Kidney capillary endothelial cell (primary cell): ENCODE results near the gene UBAC1.

Experiments used
- DNase-seq: peaks from one replicate; pipeline ENCODE4 v3.0.0-alpha.2; 2018; ENCODE audit warnings: low spot score

The UBAC1 gene

GRCh38 chr9:135993765-135994500 is 32.8 kb upstream of the UBAC1 start:
- DNase-seq = no peak

- DNase-seq = no peak
Observed at GRCh38 chr9:135993409-135993742, 32.2 kb upstream of the UBAC1 start.

- DNase-seq = peak; percentile 72
Observed at GRCh38 chr9:135992486-135993408, 31.6 kb upstream of the UBAC1 start.

DNA sequence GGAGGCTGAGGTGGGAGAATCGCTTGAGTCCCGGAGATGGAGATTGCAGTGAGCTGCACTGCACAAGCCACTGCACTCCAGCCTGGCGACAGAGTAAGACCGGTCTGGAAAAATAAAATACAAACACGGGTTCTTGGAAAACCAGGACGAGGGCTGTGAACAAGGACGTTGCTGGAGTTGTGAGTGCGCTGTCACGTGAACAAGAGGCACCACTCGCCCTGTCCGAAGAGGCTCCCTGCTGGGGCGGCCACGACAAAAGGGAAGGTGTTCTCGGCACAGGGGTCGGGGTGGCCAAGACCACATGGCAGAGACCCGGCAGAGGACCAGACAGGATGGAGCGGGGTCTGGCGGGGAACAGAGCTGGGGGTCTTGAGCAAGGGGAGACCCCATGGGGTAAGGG is 30.6 kb upstream of the UBAC1 start:
- no peak for DNase-seq

GRCh38 chr9:135990468-135991429 is 29.6 kb upstream of the UBAC1 start:
- peak; percentile 78 for DNase-seq

DNA sequence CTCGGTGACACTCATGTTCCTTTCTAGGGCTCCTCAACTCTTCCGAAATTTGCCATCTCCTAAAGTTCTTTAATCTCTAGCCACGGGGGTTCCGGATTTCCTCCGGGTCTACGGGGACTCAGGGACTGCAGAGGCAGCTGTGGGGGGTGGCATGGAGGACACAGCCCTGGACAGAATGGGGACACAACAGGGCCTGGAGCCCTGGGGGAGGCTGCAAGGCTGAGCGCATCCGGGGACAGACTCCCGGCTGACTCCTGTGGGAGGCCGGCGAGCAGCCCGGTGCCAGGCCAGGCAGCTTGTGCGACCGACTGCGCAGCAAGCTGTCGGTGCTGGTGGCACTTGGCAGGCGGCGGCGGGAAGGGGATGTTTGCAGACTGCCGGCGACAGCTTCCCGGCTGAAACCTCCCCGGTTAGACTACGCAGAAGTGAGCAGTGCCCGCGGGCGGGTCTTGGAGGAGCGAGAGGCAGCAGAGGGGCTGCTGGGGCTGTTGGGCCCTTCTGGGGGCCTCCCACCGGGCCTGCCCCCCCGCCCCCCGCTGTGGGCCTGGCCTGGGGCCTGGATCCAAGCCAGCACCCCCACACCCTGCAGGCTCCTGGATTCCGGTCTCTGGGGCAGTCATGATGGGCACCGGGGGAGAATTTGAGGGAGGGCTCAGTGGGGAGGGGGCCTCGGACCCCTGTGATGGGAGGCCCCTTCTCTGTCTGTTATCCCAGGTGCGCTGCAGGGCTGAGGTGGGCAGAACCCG is 28.7 kb upstream of the UBAC1 start:
- DNase-seq = no peak

DNA sequence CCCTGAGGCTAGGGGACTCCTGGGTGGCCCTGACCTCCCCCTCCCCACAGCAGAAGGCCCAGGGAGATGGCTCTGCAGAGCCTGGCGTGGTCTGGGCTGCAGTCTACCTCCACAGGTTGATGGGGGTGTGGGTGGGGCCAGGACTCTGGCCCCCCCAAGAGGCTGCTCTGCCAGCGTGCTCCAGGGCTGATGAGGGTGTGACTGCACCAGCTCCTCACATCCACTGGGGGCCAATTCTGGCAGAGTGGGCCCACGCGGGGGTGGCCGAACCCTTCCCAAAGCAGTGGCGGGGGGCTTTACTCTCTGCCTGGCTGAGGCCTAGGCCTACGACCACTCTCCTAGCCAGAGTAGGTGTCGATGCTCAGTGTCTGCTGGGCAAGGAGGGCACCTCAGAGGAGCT is 28.0 kb upstream of the UBAC1 start:
- no peak for DNase-seq

DNA sequence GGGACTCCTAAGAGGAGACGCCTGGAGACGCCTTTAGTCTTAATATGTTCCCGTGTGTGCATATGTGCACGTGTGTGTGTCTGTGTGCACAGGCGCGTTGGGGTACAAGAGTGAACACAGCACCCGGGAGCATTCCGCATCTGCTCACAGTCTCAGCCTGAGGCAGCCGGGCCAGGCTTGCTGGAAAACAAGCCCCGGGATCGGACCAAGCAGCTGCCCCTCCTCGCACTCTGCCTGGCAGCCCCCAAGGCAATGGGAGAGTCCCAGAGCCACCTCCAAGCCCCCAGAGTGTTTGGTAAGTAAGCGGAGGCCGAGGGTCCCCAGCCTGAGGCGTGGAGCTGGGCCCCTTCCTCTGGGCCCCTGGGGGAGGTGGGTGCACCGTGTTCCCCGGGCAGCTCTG is 27.3 kb upstream of the UBAC1 start:
- no peak for DNase-seq

- no peak for DNase-seq
Observed at GRCh38 chr9:135987838-135988404, 26.7 kb upstream of the UBAC1 start.

GRCh38 chr9:135986605-135987004 is 25.4 kb upstream of the UBAC1 start:
- DNase-seq = no peak

DNA sequence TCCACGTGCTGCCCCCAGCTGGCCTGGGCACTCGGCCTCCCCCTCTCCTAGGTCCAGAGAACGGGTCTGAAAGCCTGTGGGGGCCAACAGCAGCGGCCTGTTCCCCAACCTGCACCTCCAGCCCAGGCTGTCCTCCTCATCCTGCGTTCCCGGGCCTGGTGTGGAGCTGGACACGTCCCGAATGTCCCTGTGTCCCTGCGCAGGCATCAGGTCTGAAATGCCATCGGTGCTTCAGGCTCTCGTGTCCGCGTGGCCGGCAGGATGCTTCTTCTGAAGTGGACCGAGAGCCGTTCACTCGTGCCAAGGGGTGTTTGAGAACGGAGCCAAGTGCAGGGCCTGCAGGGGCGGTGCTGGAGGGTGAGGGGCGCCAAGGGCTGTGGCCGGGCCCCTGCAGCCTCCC is 24.7 kb upstream of the UBAC1 start:
- DNase-seq = no peak

- DNase-seq = no peak
Observed at GRCh38 chr9:135985459-135985774, 24.2 kb upstream of the UBAC1 start.

DNA sequence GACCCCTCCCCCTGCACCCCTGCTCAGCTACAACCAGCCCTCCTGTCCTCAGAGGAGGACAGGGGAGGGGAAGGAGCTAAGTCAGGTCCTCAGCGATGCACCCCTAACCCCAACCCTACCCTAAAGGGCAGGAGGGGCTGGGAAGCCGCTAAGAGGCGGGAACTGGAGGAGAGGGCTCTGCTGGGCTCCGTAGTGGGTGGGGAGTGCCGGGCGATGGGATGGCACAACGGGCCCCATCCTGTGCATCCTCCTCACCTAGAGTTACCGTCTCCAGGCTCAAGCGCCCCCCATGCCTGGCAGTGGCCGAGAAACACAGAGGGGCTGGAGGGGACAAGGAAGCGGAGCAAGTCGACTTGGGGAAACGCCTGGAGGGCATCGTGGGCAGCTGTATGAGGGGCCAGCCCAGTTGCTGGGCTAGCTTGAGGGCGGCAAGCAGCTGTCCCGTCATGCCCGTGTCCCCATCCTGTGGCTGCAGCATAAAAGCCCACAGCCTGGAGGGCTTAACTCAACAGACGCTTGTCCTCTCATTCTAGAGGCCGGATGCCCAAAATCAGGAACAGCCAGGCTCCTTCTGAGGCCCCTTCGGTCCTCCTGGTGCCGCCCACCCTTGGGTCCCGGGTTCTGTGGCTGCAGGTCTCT is 23.0 kb upstream of the UBAC1 start:
- no peak for DNase-seq

DNA sequence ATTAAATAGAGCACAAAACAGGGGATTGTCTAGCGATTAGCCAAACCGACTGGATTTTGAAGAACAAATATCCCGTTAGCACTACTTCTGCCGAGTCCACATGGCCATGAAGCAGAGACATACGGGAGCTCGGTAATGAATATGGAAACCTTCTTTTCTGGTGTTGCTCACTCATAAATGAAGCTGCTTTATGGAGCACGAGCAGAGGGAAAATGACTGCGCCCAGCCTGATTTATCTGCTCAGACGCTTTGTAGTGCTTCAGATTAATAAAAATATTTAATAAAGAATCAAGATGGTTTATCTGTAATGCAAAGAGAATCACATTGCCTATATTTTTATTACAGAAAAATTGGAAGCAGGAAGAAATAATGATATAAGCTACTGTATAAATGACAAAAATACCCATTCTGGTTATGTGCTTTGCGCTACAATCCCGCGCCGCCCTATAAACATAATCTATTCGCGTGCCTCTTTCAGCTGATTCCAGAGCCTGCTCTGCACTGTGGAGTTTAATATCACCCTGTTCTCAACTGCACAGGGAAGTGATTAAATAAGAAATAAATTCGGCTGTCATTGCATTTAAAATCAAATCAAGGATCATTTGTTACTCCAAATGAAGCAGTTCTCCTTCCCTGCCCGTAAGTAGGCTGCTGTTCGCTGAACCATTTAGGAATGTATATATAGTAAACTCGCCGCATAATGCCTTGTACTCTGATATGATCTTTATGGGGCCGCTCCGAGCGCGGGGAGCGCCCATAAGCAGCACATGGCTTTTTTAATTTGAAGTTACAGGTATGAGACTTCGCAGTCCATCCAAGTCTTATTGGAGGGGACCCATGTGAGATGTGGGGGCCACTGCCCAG is 22.3 kb upstream of the UBAC1 start:
- no peak for DNase-seq

- DNase-seq = no peak
Observed at GRCh38 chr9:135982499-135983207, 21.5 kb upstream of the UBAC1 start.

DNA sequence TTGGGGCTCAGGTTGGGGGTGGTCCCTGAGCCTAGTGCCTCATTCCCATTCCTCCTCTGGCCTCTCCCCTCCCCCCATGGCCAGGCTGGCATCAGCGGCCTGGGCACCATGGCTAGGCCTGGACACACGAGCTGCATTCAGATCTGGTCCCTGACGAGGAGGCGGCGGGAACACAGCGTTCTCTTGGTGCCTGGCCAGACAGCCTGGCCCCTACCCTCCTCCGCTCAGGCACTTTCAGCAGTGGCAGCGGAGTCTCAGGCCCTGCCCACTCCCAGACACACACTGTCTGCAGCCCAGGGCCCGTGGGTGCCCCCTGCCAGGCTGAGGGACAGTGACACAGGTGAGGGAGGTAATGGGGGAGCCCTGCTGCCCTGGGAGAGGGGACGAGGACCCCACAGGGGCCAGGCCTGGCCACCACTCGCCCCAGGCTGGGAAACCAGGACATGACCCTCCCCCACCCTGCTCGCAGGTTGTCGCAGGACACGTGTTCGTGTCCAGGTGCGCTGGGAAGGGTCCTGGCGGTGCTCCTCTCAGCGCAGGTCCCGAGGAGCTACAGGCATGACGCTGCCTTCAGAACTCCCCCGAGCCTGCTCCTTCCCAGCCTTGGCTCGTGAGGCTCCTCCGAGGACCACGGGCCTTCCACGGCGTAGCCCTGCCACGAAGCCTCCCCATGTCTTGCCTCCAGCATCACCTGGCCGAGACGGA is 19.9 kb upstream of the UBAC1 start:
- no peak for DNase-seq

DNA sequence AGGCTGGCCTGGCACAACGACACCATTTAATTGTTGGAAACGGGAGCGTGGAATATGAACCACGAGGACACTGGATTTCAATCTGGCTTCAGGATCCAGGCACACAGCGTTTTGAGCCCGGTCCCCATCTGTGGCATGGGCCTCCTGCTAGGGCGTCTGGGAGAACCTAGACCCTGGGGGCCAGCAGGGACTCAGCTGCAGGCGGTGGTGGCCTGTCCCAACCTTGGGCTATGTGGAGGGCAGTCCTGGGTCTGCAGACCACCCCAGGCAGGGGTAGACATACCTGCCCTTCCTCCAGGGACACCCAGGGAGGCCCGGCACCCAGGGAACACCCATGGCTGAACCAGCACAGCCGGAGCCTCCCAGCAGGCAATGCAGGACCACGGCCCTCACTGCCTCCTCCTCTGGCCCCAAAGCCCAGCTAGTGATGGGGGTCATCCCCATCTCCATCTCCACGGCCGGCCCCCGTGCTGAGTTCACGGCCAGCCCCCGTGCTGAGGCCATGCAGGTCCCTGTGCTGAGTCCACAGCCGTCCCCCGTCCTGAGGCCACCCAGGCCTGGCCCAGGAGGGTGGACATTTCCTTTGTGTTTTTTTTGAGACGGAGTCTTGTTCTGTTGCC is 18.5 kb upstream of the UBAC1 start:
- DNase-seq = no peak
